RCC 7860 (cell line): ENCODE results near the gene CCBE1.
"Not testable (repeated sequence)": the region's sequence is repeated elsewhere in the genome, so short reads cannot be mapped to it uniquely, and the experiment has no call there.

ENCODE experiments used
- DNase-seq: peaks from one replicate; pipeline ENCODE4 v3.0.0-alpha.2; 2015; ENCODE audit warnings: low spot score
- FAIRE-seq: peaks from 2 replicates; lab custom pipeline; 2012; peaks lifted over from hg19 to GRCh38; lab: Jason Lieb, UNC

Gene CCBE1

GRCh38 chr18:59659508-59660170 lies 37.6 kb downstream of the CCBE1 start:
- DNase-seq (peak; percentile 56), FAIRE-seq (peak; percentile 74)

- FAIRE-seq (no peak), DNase-seq (no peak)
Measured at GRCh38 chr18:59658941-59659340, 38.3 kb downstream of the CCBE1 start.

- FAIRE-seq (no peak), DNase-seq (no peak)
Measured at GRCh38 chr18:59657012-59657411, 40.2 kb downstream of the CCBE1 start.

GRCh38 chr18:59656373-59656887 lies 40.8 kb downstream of the CCBE1 start:
- DNase-seq: no peak
- no peak for FAIRE-seq

- DNase-seq: no peak
- no peak for FAIRE-seq
Measured at GRCh38 chr18:59655676-59656075, 41.5 kb downstream of the CCBE1 start.

- FAIRE-seq (no peak), DNase-seq (no peak)
Measured at GRCh38 chr18:59651071-59651470, 46.2 kb downstream of the CCBE1 start.

GRCh38 chr18:59650266-59650820 lies 46.9 kb downstream of the CCBE1 start:
- no peak for FAIRE-seq
- DNase-seq: no peak

- no peak for DNase-seq
- no peak for FAIRE-seq
Measured at GRCh38 chr18:59649591-59649990, 47.6 kb downstream of the CCBE1 start.

- FAIRE-seq, DNase-seq: not testable (repeated sequence)
Measured at GRCh38 chr18:59648469-59648868, 48.8 kb downstream of the CCBE1 start.

GRCh38 chr18:59646963-59647307 lies 50.3 kb downstream of the CCBE1 start:
- FAIRE-seq: no peak
- DNase-seq: no peak

- no peak for DNase-seq
- FAIRE-seq: no peak
Measured at GRCh38 chr18:59646228-59646962, 50.8 kb downstream of the CCBE1 start.

- DNase-seq (no peak), FAIRE-seq (no peak)
Measured at GRCh38 chr18:59643740-59644139, 53.5 kb downstream of the CCBE1 start.

- FAIRE-seq (no peak), DNase-seq (no peak)
Measured at GRCh38 chr18:59640721-59641120, 56.5 kb downstream of the CCBE1 start.

GRCh38 chr18:59639821-59640220 lies 57.4 kb downstream of the CCBE1 start:
- FAIRE-seq (no peak), DNase-seq (no peak)

- FAIRE-seq: no peak
- DNase-seq: no peak
Measured at GRCh38 chr18:59639136-59639535, 58.1 kb downstream of the CCBE1 start.

- DNase-seq (no peak), FAIRE-seq (no peak)
Measured at GRCh38 chr18:59633961-59634485, 63.2 kb downstream of the CCBE1 start.

- FAIRE-seq: no peak
Measured at GRCh38 chr18:59633317-59633716, 63.9 kb downstream of the CCBE1 start.

GRCh38 chr18:59631583-59632181 lies 65.5 kb downstream of the CCBE1 start:
- DNase-seq (no peak), FAIRE-seq (no peak)

More at GRCh38 chr18:59633317-59633716, 63.9 kb downstream of the CCBE1 start:
- no peak for DNase-seq

GRCh38 chr18:59629894-59630293 lies 67.3 kb downstream of the CCBE1 start:
- FAIRE-seq (no peak), DNase-seq (no peak)

- FAIRE-seq (no peak), DNase-seq (no peak)
Measured at GRCh38 chr18:59628995-59629394, 68.2 kb downstream of the CCBE1 start.

- no peak for FAIRE-seq
- DNase-seq: no peak
Measured at GRCh38 chr18:59627414-59627813, 69.8 kb downstream of the CCBE1 start.
